IMR-90 (cell line): Measurements from ENCODE around the gene DCAF15. TPM values are rescaled to one million over a fixed set of nuclear protein-coding genes. Genes with fewer than 3 reads are reported as not detected.

Experiments
- ATAC-seq: fragments of 200-7000 bp; cut with Tn5 transposase; 2 replicates; pipeline ENCODE4 v1.9.1; 2020; ENCODE audit warnings: low read depth, mild to moderate bottlenecking, moderate library complexity
- BruUV-seq: library from RNA; stranded (reverse); fragments of 400-500 nt; replicated peaks from 2 replicates; lab custom pipeline; 2021; lab: Mats Ljungman, UMichigan
- CTCF ChIA-PET: fragments of 300-600 bp; formaldehyde crosslinking; extraction: SDS; loops from one replicate; lab custom pipeline; 2021; ENCODE audit warnings: antibody characterized with exemption; lab: Yijun Ruan, JAX
- POLR2A ChIA-PET: fragments of 300-600 bp; sonication (Branson Sonifier 250); formaldehyde crosslinking; loops from one replicate; lab custom pipeline; 2022; ENCODE audit warnings: antibody characterized with exemption; ENCODE audit not compliant: unreplicated experiment; lab: Charles Lee
- DNase-seq: peaks from one replicate; pipeline ENCODE4 v3.0.0; 2013
- H2AFZ ChIP-seq: replicated peaks from 2 replicates; pipeline ENCODE3; 2013; ENCODE audit warnings: low read length, mild to moderate bottlenecking; ENCODE audit not compliant: poor library complexity
- H2AK5ac ChIP-seq: 2 replicates; pipeline ENCODE4 v1.6.1; 2013; ENCODE audit warnings: low read depth, low read length, inconsistent platforms
- H2AK9ac ChIP-seq: replicated peaks from 2 replicates; pipeline ENCODE3; 2013; ENCODE audit warnings: mild to moderate bottlenecking, low read depth, low read length, moderate library complexity; ENCODE audit not compliant: poor library complexity
- H2BK120ac ChIP-seq: 2 replicates; pipeline ENCODE4 v1.6.1; 2013; ENCODE audit warnings: low read depth, low read length, inconsistent platforms
- H2BK15ac ChIP-seq: 3 replicates; pipeline ENCODE4 v1.6.1; 2013; ENCODE audit warnings: low read depth, low read length, inconsistent platforms
- H2BK20ac ChIP-seq: 2 replicates; pipeline ENCODE4 v1.6.1; 2013; ENCODE audit warnings: low read depth, mild to moderate bottlenecking, inconsistent platforms, low read length, moderate library complexity
- H2BK5ac ChIP-seq: 2 replicates; pipeline ENCODE4 v1.6.1; 2013; ENCODE audit warnings: mild to moderate bottlenecking, low read depth, low read length, inconsistent platforms; ENCODE audit not compliant: poor library complexity, severe bottlenecking
- H3K14ac ChIP-seq: replicated peaks from 2 replicates; pipeline ENCODE4 v1.6.1; 2013; ENCODE audit warnings: low read depth, low read length, inconsistent platforms
- H3K18ac ChIP-seq: 2 replicates; pipeline ENCODE4 v1.6.1; 2013; ENCODE audit warnings: low read depth, low read length, control low read depth
- H3K23ac ChIP-seq: 2 replicates; pipeline ENCODE4 v1.6.1; 2013; ENCODE audit warnings: low read depth, low read length, inconsistent platforms
- H3K27ac ChIP-seq: 2 replicates; pipeline ENCODE4 v1.5.1; 2013; ENCODE audit warnings: mild to moderate bottlenecking, control low read depth, low read length; ENCODE audit not compliant: insufficient read depth
- H3K27me3 ChIP-seq: 2 replicates; pipeline ENCODE4 v1.6.1; 2013; ENCODE audit warnings: low read length; ENCODE audit not compliant: control insufficient read depth, insufficient read depth
- H3K36me3 ChIP-seq: 2 replicates; pipeline ENCODE4 v1.6.1; 2013; ENCODE audit warnings: low read length, mixed read lengths; ENCODE audit not compliant: control insufficient read depth, insufficient read depth
- H3K4ac ChIP-seq: 2 replicates; pipeline ENCODE4 v1.6.1; 2013; ENCODE audit warnings: low read depth, low read length, inconsistent platforms
- H3K4me1 ChIP-seq: 2 replicates; pipeline ENCODE4 v1.6.1; 2013; ENCODE audit warnings: low read length, mixed read lengths; ENCODE audit not compliant: control insufficient read depth, insufficient read depth
- H3K4me2 ChIP-seq: 2 replicates; pipeline ENCODE4 v1.6.1; 2013; ENCODE audit warnings: low read depth, mild to moderate bottlenecking, control low read depth, low read length, moderate library complexity
- H3K4me3 ChIP-seq: 2 replicates; pipeline ENCODE4 v1.5.1; 2013; ENCODE audit warnings: low read depth, mild to moderate bottlenecking, control low read depth, low read length, moderate library complexity; ENCODE audit not compliant: insufficient read depth
- H3K56ac ChIP-seq: 2 replicates; pipeline ENCODE4 v1.6.1; 2013; ENCODE audit warnings: low read length, inconsistent platforms; ENCODE audit not compliant: insufficient read depth; ENCODE audit errors: extremely low read depth
- H3K79me1 ChIP-seq, 2 experiments: 2 replicates each; pipeline ENCODE4 v1.6.1; 2013; ENCODE audit warnings: low read length in 2 of 2, inconsistent platforms in 1 of 2, low read depth in 1 of 2
- H3K9ac ChIP-seq: 2 replicates; pipeline ENCODE4 v1.6.1; 2013; ENCODE audit warnings: low read depth, low read length, control low read depth
- H3K9me1 ChIP-seq: 2 replicates; pipeline ENCODE4 v1.6.1; 2013; ENCODE audit warnings: low read length, inconsistent platforms; ENCODE audit not compliant: insufficient read depth
- H3K9me3 ChIP-seq: 2 replicates; pipeline ENCODE4 v1.6.1; 2013; ENCODE audit warnings: low read length; ENCODE audit not compliant: control insufficient read depth, insufficient read depth
- H4K20me1 ChIP-seq: 2 replicates; pipeline ENCODE4 v1.6.1; 2013; ENCODE audit warnings: low read length, inconsistent platforms; ENCODE audit not compliant: insufficient read depth
- H4K5ac ChIP-seq: 2 replicates; pipeline ENCODE4 v1.6.1; 2013; ENCODE audit warnings: mild to moderate bottlenecking, low read depth, low read length, control low read depth
- H4K8ac ChIP-seq, 2 experiments: 2 replicates each; pipeline ENCODE4 v1.6.1; 2013; ENCODE audit warnings: low read depth in 2 of 2, low read length in 2 of 2, control low read depth in 1 of 2, inconsistent platforms in 1 of 2
- H4K91ac ChIP-seq: 2 replicates; pipeline ENCODE4 v1.6.1; 2013; ENCODE audit warnings: low read depth, low read length, inconsistent platforms; ENCODE audit not compliant: insufficient read depth
- BHLHE40 ChIP-seq: fragments of 150-350 bp; IDR thresholded peaks from 2 replicates; pipeline ENCODE4 v1.6.1; 2016; ENCODE audit warnings: mild to moderate bottlenecking, low read depth, low read length
- CEBPB ChIP-seq: IDR thresholded peaks from 2 replicates; pipeline ENCODE4 v1.6.1; 2012; ENCODE audit warnings: low read depth, low read length, improper control_type of control experiment
- CHD1 ChIP-seq: IDR thresholded peaks from 2 replicates; pipeline ENCODE4 v1.6.1; 2012; ENCODE audit warnings: low read depth, low read length, improper control_type of control experiment
- ELK1 ChIP-seq: fragments of 150-350 bp; IDR thresholded peaks from 2 replicates; pipeline ENCODE4 v1.6.1; 2016; ENCODE audit warnings: low read depth, mild to moderate bottlenecking, low read length, moderate library complexity, borderline replicate concordance
- POLR2A ChIP-seq: IDR thresholded peaks from 2 replicates; pipeline ENCODE4 v1.6.1; 2012; ENCODE audit warnings: mild to moderate bottlenecking, low read depth, low read length
- RAD21 ChIP-seq: IDR thresholded peaks from 2 replicates; pipeline ENCODE4 v1.6.1; 2012; ENCODE audit warnings: low read length, improper control_type of control experiment
- RCOR1 ChIP-seq: IDR thresholded peaks from 2 replicates; pipeline ENCODE4 v1.6.1; 2012; ENCODE audit warnings: mild to moderate bottlenecking, low read length, improper control_type of control experiment; ENCODE audit not compliant: insufficient replicate concordance
- SMC3 ChIP-seq: fragments of 150-350 bp; IDR thresholded peaks from 2 replicates; pipeline ENCODE4 v1.6.1; 2016; ENCODE audit warnings: low read depth, mild to moderate bottlenecking, antibody characterized with exemption, low read length, moderate library complexity
- WGBS, 2 experiments: methylation state at CpG; one replicate each; pipeline versions ENCODE4 v1.1.5 to v1.1.7; 2013; ENCODE audit warnings: missing lambda C conversion rate in 2 of 2; ENCODE audit not compliant: insufficient read length in 1 of 2; ENCODE audit errors: extremely low coverage in 2 of 2; 5-methylcytosine and 5-hydroxymethylcytosine counted together
- dilution Hi-C: fragments of 300-500 bp; cut with HindIII; formaldehyde crosslinking; loops from one replicate; pipeline ENCODE4 v1.14.3; 2018; ENCODE audit warnings: low sequenced_read_pairs; ENCODE audit not compliant: unreplicated experiment
- in situ Hi-C: fragments of 300-500 bp; cut with MboI; formaldehyde crosslinking; loops from 3 replicates; pipeline ENCODE4 v1.14.3; 2019; ENCODE audit warnings: low sequenced_read_pairs, inconsistent platforms, mixed read lengths
- intact Hi-C: fragments of 100-400 bp; cut with micrococcal nuclease; formaldehyde crosslinking; loops from 2 replicates; pipeline ENCODE4 v1.10.0; 2022
- polyA plus RNA-seq, 3 experiments: library from polyadenylated mRNA; depleted of rRNA; stranded (reverse); fragments of >200 nt; gene quantifications; 2 replicates each; pipeline ENCODE4 v1.2.3, GENCODE V29; 2012; ENCODE audit warnings: low replicate concordance in 1 of 3
- total RNA-seq: library from RNA; depleted of rRNA; stranded (reverse); fragments of >200 nt; gene quantifications from 2 replicates; pipeline ENCODE4 v1.2.3, GENCODE V29; 2012
- TF ChIP-seq, protein P1 (sequence below): conservative IDR thresholded peaks from 2 replicates; pipeline ENCODE4 v1.5.1; 2012; ENCODE audit warnings: mild to moderate bottlenecking, low read depth, low read length, improper control_type of control experiment

DCAF15 gene
- total and polyA plus RNA-seq, 2 of the 4 experiments (the other 2 are of a cell fraction): 6.8 to 31.0 TPM

- H3K4me2 ChIP-seq: no peak overlapping the region
- H4K8ac ChIP-seq: no peak overlapping the region
- no peak for ATAC-seq
- H3K9me3 ChIP-seq: peaks cover 10% of the 10 kb centered on the region
- no peak overlapping the region for H3K27ac ChIP-seq
- H3K4me1 ChIP-seq: no peaks in the 10 kb centered on the region
- H4K91ac ChIP-seq: no peak overlapping the region
- no peak overlapping the region for H2BK120ac ChIP-seq
- no peak overlapping the region for H2AK9ac ChIP-seq
- WGBS, 2 experiments: no CpG with 5 or more reads among the region's 6 CpGs
- no peak overlapping the region for H2AK5ac ChIP-seq
- no peak overlapping the region for H4K5ac ChIP-seq
- peaks cover 19 to 54% of the 10 kb centered on the region in 2 experiments for H3K79me1 ChIP-seq
- H3K36me3 ChIP-seq: peaks cover 8% of the 10 kb centered on the region
- intact Hi-C loops: no loop called here
- H3K4me3 ChIP-seq: no peak overlapping the region
- H4K20me1 ChIP-seq: peaks cover 5% of the 10 kb centered on the region; the same call in 1 of the 2 replicates
- H3K4ac ChIP-seq: no peak overlapping the region
- H2BK15ac ChIP-seq: no peak overlapping the region
- no TSS peak for BruUV-seq
- 0 out of 2 replicates have a peak, but pooled peaks cover under 1% of the 10 kb centered on the region for H3K9me1 ChIP-seq
- in situ Hi-C loops: no loop called here
- no peak for TF ChIP-seq ELK1
- TF ChIP-seq CEBPB: no peak
- no peak for TF ChIP-seq RCOR1
- no peak for TF ChIP-seq BHLHE40
- TF ChIP-seq CHD1: no peak
- TF ChIP-seq SMC3: no peak
- no peak for TF ChIP-seq POLR2A
- no peak for TF ChIP-seq RAD21
- TF ChIP-seq, protein P1, sequence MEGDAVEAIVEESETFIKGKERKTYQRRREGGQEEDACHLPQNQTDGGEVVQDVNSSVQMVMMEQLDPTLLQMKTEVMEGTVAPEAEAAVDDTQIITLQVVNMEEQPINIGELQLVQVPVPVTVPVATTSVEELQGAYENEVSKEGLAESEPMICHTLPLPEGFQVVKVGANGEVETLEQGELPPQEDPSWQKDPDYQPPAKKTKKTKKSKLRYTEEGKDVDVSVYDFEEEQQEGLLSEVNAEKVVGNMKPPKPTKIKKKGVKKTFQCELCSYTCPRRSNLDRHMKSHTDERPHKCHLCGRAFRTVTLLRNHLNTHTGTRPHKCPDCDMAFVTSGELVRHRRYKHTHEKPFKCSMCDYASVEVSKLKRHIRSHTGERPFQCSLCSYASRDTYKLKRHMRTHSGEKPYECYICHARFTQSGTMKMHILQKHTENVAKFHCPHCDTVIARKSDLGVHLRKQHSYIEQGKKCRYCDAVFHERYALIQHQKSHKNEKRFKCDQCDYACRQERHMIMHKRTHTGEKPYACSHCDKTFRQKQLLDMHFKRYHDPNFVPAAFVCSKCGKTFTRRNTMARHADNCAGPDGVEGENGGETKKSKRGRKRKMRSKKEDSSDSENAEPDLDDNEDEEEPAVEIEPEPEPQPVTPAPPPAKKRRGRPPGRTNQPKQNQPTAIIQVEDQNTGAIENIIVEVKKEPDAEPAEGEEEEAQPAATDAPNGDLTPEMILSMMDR: no peak
- no peaks in the 10 kb centered on the region for H3K27me3 ChIP-seq
- CTCF ChIA-PET: no interaction called here
- H3K9ac ChIP-seq: no peak overlapping the region
- H3K23ac ChIP-seq: no peak overlapping the region
- no peak overlapping the region for H3K14ac ChIP-seq
- no peak overlapping the region for H2AFZ ChIP-seq
- H2BK20ac ChIP-seq: no peak overlapping the region
- POLR2A ChIA-PET: no interaction called here
- dilution Hi-C loops: no loop called here
- H3K56ac ChIP-seq: no peak overlapping the region
- no peak for DNase-seq
- no peak overlapping the region for H2BK5ac ChIP-seq
- H3K18ac ChIP-seq: no peak overlapping the region
These were observed 45.3 kb downstream of the DCAF15 start for GRCh38 chr19:13997631-13997962.
